BLaER1 treated with 17β-estradiol and CSF1 and Interleukin-3, amounts not matched to agents 10 nM and 100 nM (cell line): Measurements from ENCODE around the gene CCL8.

Experiments used
- H3K27ac ChIP-seq, 11 experiments: shearing (Covaris generic); formaldehyde crosslinking; 2 replicates each; pipeline ENCODE4 v1.8.1; 2022
- H3K27me3 ChIP-seq, 11 experiments: shearing (Covaris generic); formaldehyde crosslinking; 2 replicates each; pipeline ENCODE4 v1.8.1; 2022
- H3K36me3 ChIP-seq, 11 experiments: shearing (Covaris generic); formaldehyde crosslinking; 2 replicates each; pipeline ENCODE4 v1.8.1; 2022
- H3K4me1 ChIP-seq, 10 experiments: shearing (Covaris generic); formaldehyde crosslinking; 2 replicates each; pipeline ENCODE4 v1.8.1; 2022
- H3K4me2 ChIP-seq, 11 experiments: shearing (Covaris generic); formaldehyde crosslinking; 2 replicates each; pipeline ENCODE4 v1.8.1; 2022
- H3K4me3 ChIP-seq, 10 experiments: shearing (Covaris generic); formaldehyde crosslinking; 2 replicates each; pipeline ENCODE4 v1.8.1; 2022
- H3K9ac ChIP-seq, 11 experiments: shearing (Covaris generic); formaldehyde crosslinking; 2 replicates each; pipeline ENCODE4 v1.8.1; 2022
- H3K9me3 ChIP-seq, 11 experiments: shearing (Covaris generic); formaldehyde crosslinking; replicated peaks in 1 of 11; 2 replicates each; pipeline ENCODE4 v1.8.1; 2022
- H4K20me1 ChIP-seq, 11 experiments: shearing (Covaris generic); formaldehyde crosslinking; 2 replicates each; pipeline ENCODE4 v1.8.1; 2022
- Cebpa-rat ChIP-seq, 11 experiments: shearing (Covaris generic); IDR thresholded peaks; 2 replicates each; pipeline ENCODE4 v1.8.1; 2022

Gene CCL8

GRCh38 chr17:34367486-34368195, 48.4 kb downstream of the CCL8 start:
- no peak for TF ChIP-seq Cebpa-rat (IDR thresholded peaks at IDR 0.05)
- Histone ChIP-seq H3K9me3 (no peaks in the 10 kb centered on the region), H3K4me2 (peak overlapping the region; percentile 5 to 92 (median 64); a peak in 18 of 22 replicates), H3K4me3 (no peak overlapping the region), H3K9ac (peak overlapping the region in 2 of 11 experiments; percentile 1 to 15; a peak in 3 of 22 replicates), H3K4me1 (peaks cover 81 to 97% (median 91%) of the 10 kb centered on the region in 10 experiments), H3K27ac (peak overlapping the region in 4 of 11 experiments; percentile 10 to 62 (median 47); a peak in 7 of 22 replicates), H4K20me1 (no peaks in the 10 kb centered on the region), H3K27me3 (no peaks in the 10 kb centered on the region), H3K36me3 (no peaks in the 10 kb centered on the region)

DNA sequence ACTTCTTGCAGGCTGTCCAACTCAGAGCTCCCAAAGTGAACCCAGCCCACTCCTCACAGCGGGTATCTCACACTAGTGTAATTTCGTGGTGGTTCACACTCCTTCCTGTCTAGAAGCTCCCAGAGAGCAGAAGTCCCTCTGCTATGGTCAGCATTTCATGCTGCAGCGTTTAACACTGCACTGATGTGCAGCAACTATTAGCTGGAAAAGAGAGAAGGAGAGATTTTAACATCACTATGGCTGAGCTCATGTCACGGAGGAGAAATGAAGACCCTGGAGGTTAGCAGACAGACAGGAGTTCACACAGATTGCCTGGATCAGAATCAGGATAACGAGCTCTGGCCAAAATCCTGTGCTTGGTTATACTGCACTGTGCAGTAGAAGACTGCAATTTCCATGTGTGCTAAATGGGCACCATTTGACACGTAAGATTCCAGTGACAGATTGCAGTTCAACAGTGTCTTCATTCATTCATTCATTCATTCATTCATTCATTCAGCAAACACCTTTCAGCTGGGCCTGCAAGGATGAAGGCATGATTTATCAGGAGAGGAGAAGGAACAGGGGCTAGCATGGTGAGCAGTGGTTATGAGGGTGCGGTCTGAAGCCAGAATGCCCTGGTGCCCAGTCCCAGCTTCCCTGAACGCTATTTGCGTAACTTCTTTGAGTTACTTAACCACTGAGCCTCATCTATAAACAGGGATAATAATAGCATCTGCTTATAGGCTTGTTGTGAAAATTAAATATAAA, 49.1 kb downstream of the CCL8 start:
- Histone ChIP-seq H3K27me3 (no peaks in the 10 kb centered on the region), H3K27ac (peak overlapping the region in 3 of 11 experiments; percentile 50 to 62 (median 59); a peak in 5 of 22 replicates), H3K4me3 (no peak overlapping the region), H3K36me3 (no peaks in the 10 kb centered on the region), H4K20me1 (no peaks in the 10 kb centered on the region), H3K9me3 (no peaks in the 10 kb centered on the region), H3K4me2 (peak overlapping the region; percentile 5 to 92 (median 63); a peak in 16 of 22 replicates), H3K4me1 (peaks cover 74 to 90% (median 84%) of the 10 kb centered on the region in 10 experiments), H3K9ac (peak overlapping the region in 1 of 11 experiments; percentile 23; a peak in 2 of 22 replicates)
- TF ChIP-seq Cebpa-rat (IDR thresholded peaks at IDR 0.05), result no peak

DNA sequence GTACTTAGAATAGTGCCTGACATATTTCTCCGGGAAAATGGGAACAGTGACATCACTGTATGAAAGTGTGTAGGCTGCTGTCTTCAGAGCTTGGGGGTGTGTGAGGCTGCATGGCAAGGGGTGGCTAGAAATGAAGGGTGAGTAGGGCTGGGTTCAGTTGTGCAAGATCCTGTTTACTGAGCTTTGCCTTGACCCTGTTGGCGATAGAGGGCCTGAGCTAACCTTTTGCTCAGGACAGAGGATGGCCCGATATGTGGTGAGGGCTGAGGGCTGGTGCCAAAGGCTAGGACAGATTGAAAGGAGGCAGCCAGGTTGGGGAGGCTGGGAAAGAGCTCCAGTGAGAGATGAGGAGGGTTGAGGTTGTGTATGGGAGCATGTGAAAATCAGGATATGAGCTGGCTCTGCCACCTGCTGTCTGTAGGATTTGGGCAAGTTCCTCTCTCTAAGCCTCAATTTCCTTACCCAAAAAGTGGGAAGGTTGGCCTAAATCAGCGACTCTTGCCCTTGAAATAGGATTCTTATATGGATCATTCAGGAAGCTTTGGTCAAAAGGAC, 49.8 kb downstream of the CCL8 start:
- H3K9me3 ChIP-seq, result no peaks in the 10 kb centered on the region
- no peaks in the 10 kb centered on the region for H4K20me1 ChIP-seq
- peak overlapping the region in 3 of 11 experiments; percentile 10 to 23 (median 17); a peak in 3 of 22 replicates for H3K9ac ChIP-seq
- H3K4me1 ChIP-seq, result peaks cover 67 to 83% (median 78%) of the 10 kb centered on the region in 10 experiments
- H3K4me3 ChIP-seq, result no peak overlapping the region
- peak overlapping the region in 10 of 11 experiments; percentile 5 to 92 (median 70); a peak in 14 of 22 replicates for H3K4me2 ChIP-seq
- no peak; a peak in 1 of 22 replicates for TF ChIP-seq Cebpa-rat (IDR thresholded peaks at IDR 0.05)
- peak overlapping the region in 4 of 11 experiments; percentile 40 to 62 (median 54); a peak in 8 of 22 replicates for H3K27ac ChIP-seq
- no peaks in the 10 kb centered on the region for H3K36me3 ChIP-seq
- H3K27me3 ChIP-seq, result no peaks in the 10 kb centered on the region

DNA sequence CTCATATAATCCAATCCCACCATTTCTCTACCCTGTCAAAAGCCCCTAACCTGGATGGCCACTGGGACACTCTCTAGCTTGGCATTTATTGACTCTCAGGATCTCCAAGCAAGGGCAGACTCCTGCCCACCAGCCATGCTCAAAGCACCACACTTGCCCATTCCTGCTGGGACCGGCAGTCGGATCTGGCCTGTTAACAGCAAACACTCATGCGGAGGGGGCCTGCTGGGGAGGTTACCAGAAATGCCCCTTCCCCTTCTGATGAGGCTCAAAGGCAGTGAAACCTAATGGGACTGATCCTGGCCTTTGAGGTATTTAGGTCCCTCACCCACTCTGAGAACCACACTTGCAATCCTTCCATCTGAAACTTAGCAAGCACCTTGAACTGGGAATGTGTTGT, 50.3 kb downstream of the CCL8 start:
- H3K9me3 ChIP-seq, result no peaks in the 10 kb centered on the region
- H3K27ac ChIP-seq, result peak overlapping the region in 4 of 11 experiments; percentile 40 to 62 (median 54); a peak in 8 of 22 replicates
- no peaks in the 10 kb centered on the region for H3K36me3 ChIP-seq
- no peaks in the 10 kb centered on the region for H3K27me3 ChIP-seq
- peaks cover 62 to 78% (median 72%) of the 10 kb centered on the region in 10 experiments for H3K4me1 ChIP-seq
- H3K4me2 ChIP-seq, result peak overlapping the region in 9 of 11 experiments; percentile 26 to 92 (median 77); a peak in 13 of 22 replicates
- H3K4me3 ChIP-seq, result no peak overlapping the region
- H4K20me1 ChIP-seq, result no peaks in the 10 kb centered on the region
- H3K9ac ChIP-seq, result no peak overlapping the region
- TF ChIP-seq Cebpa-rat (IDR thresholded peaks at IDR 0.05), result no peak

GRCh38 chr17:34370376-34370996, 51.3 kb downstream of the CCL8 start:
- no peaks in the 10 kb centered on the region for H3K9me3 ChIP-seq
- H3K4me2 ChIP-seq, result peak overlapping the region; percentile 3 to 92 (median 51)
- no peak for TF ChIP-seq Cebpa-rat (IDR thresholded peaks at IDR 0.05)
- no peak overlapping the region for H3K9ac ChIP-seq
- no peaks in the 10 kb centered on the region for H3K27me3 ChIP-seq
- no peaks in the 10 kb centered on the region for H4K20me1 ChIP-seq
- peak overlapping the region in 3 of 11 experiments; percentile 1 to 59 (median 50); a peak in 4 of 22 replicates for H3K27ac ChIP-seq
- no peak overlapping the region for H3K4me3 ChIP-seq
- H3K4me1 ChIP-seq, result peaks cover 53 to 69% (median 63%) of the 10 kb centered on the region in 10 experiments
- no peaks in the 10 kb centered on the region for H3K36me3 ChIP-seq

GRCh38 chr17:34370997-34371395, 51.8 kb downstream of the CCL8 start:
- peaks cover 48 to 68% (median 60%) of the 10 kb centered on the region in 10 experiments for H3K4me1 ChIP-seq
- H4K20me1 ChIP-seq, result no peaks in the 10 kb centered on the region
- peak overlapping the region in 3 of 11 experiments; percentile 1 to 50 (median 11); a peak in 2 of 22 replicates for H3K27ac ChIP-seq
- H3K36me3 ChIP-seq, result no peaks in the 10 kb centered on the region
- no peaks in the 10 kb centered on the region for H3K27me3 ChIP-seq
- no peak overlapping the region for H3K4me3 ChIP-seq
- no peak overlapping the region for H3K9ac ChIP-seq
- peak overlapping the region; percentile 3 to 92 (median 51); a peak in 20 of 22 replicates for H3K4me2 ChIP-seq
- TF ChIP-seq Cebpa-rat (IDR thresholded peaks at IDR 0.05), result no peak
- H3K9me3 ChIP-seq, result no peaks in the 10 kb centered on the region
